Endodermal cell (in vitro differentiated cells): ENCODE data around the gene ABCF3. TPM values are rescaled to one million over a fixed set of nuclear protein-coding genes. Genes with fewer than 3 reads are reported as not detected.

ENCODE experiments used
- DNase-seq: peaks from one replicate; pipeline ENCODE4 v3.0.0-alpha.2; 2017
- H3K27ac ChIP-seq: 2 replicates; pipeline ENCODE4 v1.5.1; 2013; ENCODE audit warnings: mild to moderate bottlenecking, low read depth, low read length, moderate library complexity
- H3K27me3 ChIP-seq: 2 replicates; pipeline ENCODE4 v1.6.1; 2013; ENCODE audit warnings: mild to moderate bottlenecking, low read length, moderate library complexity; ENCODE audit not compliant: insufficient read depth, control insufficient read depth, poor library complexity, severe bottlenecking
- H3K36me3 ChIP-seq: 2 replicates; pipeline ENCODE4 v1.7.0; 2013; ENCODE audit warnings: mild to moderate bottlenecking, low read length, moderate library complexity; ENCODE audit not compliant: control insufficient read depth, insufficient read depth
- H3K4me1 ChIP-seq: one replicate; pipeline ENCODE4 v1.7.0; 2013; ENCODE audit warnings: low read length; ENCODE audit not compliant: control insufficient read depth, insufficient read depth
- H3K4me3 ChIP-seq: 2 replicates; pipeline ENCODE4 v1.5.1; 2013; ENCODE audit warnings: mild to moderate bottlenecking, low read length, moderate library complexity
- H3K9ac ChIP-seq: 2 replicates; pipeline ENCODE4 v1.6.1; 2013; ENCODE audit warnings: mild to moderate bottlenecking, low read length, moderate library complexity; ENCODE audit not compliant: poor library complexity, severe bottlenecking; ENCODE audit errors: extremely low read depth
- H3K9me3 ChIP-seq: 2 replicates; pipeline ENCODE4 v1.6.1; 2013; ENCODE audit warnings: mild to moderate bottlenecking, low read length, moderate library complexity; ENCODE audit not compliant: control insufficient read depth
- H3K27ac Mint-ChIP-seq: 2 replicates; pipeline ENCODE4 v1.8.0; 2020; ENCODE audit warnings: mixed read lengths
- H3K27me3 Mint-ChIP-seq: 2 replicates; pipeline ENCODE4 v1.8.0; 2021; ENCODE audit warnings: mild to moderate bottlenecking, mixed read lengths; ENCODE audit not compliant: insufficient read depth
- H3K36me3 Mint-ChIP-seq: 2 replicates; pipeline ENCODE4 v1.8.0; 2020; ENCODE audit warnings: low read depth, mixed read lengths
- H3K4me1 Mint-ChIP-seq: 2 replicates; pipeline ENCODE4 v1.8.0; 2020; ENCODE audit warnings: mixed read lengths
- H3K4me3 Mint-ChIP-seq: 2 replicates; pipeline ENCODE4 v1.8.0; 2020; ENCODE audit warnings: mild to moderate bottlenecking, moderate library complexity, mixed read lengths
- H3K9me3 Mint-ChIP-seq: 2 replicates; pipeline ENCODE4 v1.8.0; 2020; ENCODE audit warnings: mild to moderate bottlenecking, mixed read lengths
- WGBS, 2 experiments: methylation state at CpG; one replicate each; pipeline versions ENCODE4 v1.1.5 to v1.1.7; 2013; ENCODE audit warnings: missing lambda C conversion rate in 2 of 2, mixed read lengths in 1 of 2; ENCODE audit not compliant: insufficient coverage in 1 of 2, insufficient read length in 1 of 2; 5-methylcytosine and 5-hydroxymethylcytosine counted together
- total RNA-seq, 2 donors: library from RNA; stranded (reverse); fragmentation: NEBNext Ultra II Directional in 1 of 2; extraction: Animal tissue kit (Norgen Biotek cat#: 25700) in 1 of 2; gene quantifications; 2 replicates in 1 of 2; 3 replicates in 1 of 2; pipeline ENCODE4 v1.2.1, GENCODE V29; 2021
- TF ChIP-seq, protein P1 (sequence below): fragments of 200-600 bp; sonication (generic); conservative IDR thresholded peaks from 2 replicates; pipeline ENCODE4 v1.5.0; 2021; ENCODE audit warnings: antibody characterized with exemption, mild to moderate bottlenecking

The ABCF3 gene
- total RNA-seq, 2 donors from 2014 or later = 57.6 to 57.8 TPM

DNA sequence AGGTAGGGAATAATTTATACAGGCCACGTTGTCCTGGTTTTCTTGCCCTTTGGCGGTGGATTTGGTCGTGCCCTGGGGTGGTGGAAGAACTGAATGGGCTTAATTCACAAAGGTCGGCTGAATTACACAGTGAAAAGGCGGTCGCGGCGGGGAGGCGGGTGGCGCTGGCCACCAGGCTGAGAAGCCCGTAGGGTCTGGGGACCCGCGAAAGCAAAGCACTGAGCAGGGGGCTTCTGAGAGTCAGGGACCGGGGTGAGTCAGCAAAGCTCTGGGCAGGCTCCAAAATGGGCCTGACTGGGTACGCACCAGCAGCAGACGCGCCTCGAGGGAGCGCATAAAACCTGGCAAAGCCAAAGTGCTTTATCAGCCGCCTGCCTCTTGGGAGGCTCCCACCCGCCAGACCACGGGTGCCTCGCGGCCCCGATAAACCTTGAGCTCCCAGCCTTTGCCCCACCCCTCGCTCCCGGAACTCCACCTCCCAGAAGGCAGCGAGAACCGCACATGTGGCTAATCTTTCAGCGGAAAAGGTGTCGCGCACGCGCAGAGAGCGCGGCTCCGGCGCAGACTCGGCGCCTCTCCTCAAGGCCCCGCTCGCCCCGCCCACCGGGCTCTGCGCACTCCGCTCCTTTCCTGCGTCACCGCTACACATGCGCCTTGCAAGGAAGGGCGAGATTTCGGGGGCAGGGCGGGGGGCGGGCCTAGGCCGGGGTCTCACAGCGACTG lies 377 bp upstream of the ABCF3 start:
- H3K36me3 Mint-ChIP-seq = peaks cover 66% of the 10 kb centered on the region
- H3K9ac ChIP-seq = peak overlapping the region; percentile 72
- H3K9me3 Mint-ChIP-seq = no peaks in the 10 kb centered on the region
- peak overlapping the region; percentile 99 for H3K27ac Mint-ChIP-seq
- H3K4me3 Mint-ChIP-seq = peak overlapping the region; percentile 98
- H3K4me1 Mint-ChIP-seq = peaks cover 31% of the 10 kb centered on the region
- peak overlapping the region; percentile 94 for H3K4me3 ChIP-seq
- H3K27me3 ChIP-seq = no peaks in the 10 kb centered on the region
- peaks cover 78% of the 10 kb centered on the region for H3K36me3 ChIP-seq
- no peaks in the 10 kb centered on the region for H3K27me3 Mint-ChIP-seq
- 2 to 4% methylated on average over 24 to 55 of the region's 55 CpGs for WGBS, 2 experiments
- no peaks in the 10 kb centered on the region for H3K9me3 ChIP-seq
- DNase-seq = peak; percentile 100
- TF ChIP-seq, protein P1, sequence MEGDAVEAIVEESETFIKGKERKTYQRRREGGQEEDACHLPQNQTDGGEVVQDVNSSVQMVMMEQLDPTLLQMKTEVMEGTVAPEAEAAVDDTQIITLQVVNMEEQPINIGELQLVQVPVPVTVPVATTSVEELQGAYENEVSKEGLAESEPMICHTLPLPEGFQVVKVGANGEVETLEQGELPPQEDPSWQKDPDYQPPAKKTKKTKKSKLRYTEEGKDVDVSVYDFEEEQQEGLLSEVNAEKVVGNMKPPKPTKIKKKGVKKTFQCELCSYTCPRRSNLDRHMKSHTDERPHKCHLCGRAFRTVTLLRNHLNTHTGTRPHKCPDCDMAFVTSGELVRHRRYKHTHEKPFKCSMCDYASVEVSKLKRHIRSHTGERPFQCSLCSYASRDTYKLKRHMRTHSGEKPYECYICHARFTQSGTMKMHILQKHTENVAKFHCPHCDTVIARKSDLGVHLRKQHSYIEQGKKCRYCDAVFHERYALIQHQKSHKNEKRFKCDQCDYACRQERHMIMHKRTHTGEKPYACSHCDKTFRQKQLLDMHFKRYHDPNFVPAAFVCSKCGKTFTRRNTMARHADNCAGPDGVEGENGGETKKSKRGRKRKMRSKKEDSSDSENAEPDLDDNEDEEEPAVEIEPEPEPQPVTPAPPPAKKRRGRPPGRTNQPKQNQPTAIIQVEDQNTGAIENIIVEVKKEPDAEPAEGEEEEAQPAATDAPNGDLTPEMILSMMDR = no peak
- peak overlapping the region; percentile 92 for H3K27ac ChIP-seq
- H3K4me1 ChIP-seq = no peaks in the 10 kb centered on the region

DNA sequence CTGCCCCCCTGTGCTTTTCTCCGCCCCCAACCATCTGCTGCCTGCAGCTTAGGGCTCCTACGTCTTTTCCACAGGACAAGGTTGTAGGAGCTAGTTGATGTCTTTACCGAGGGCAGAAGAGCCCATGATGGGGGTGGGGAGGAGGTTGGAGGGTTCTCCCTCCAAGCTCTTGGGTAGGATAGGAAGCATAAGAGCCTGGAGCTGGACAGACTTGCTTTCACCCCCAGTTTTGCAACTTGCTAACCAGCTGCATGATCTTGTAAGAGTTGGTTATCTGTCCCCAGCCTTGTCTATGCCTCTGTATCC lies 856 bp downstream of the ABCF3 start:
- 36 to 60% methylated on average over 1 to 3 of the region's 3 CpGs for WGBS, 2 experiments
- Mint-ChIP-seq H3K27ac (peak overlapping the region; percentile 22), H3K4me1 (peaks cover 31% of the 10 kb centered on the region), H3K4me3 (peak overlapping the region; percentile 98), H3K36me3 (peaks cover 59% of the 10 kb centered on the region), H3K27me3 (no peaks in the 10 kb centered on the region), H3K9me3 (no peaks in the 10 kb centered on the region)
- Histone ChIP-seq H3K4me1 (no peaks in the 10 kb centered on the region), H3K27me3 (no peaks in the 10 kb centered on the region), H3K27ac (no peak overlapping the region), H3K4me3 (peak overlapping the region; percentile 94), H3K9ac (peak overlapping the region; percentile 72), H3K36me3 (peaks cover 78% of the 10 kb centered on the region), H3K9me3 (no peaks in the 10 kb centered on the region)
- DNase-seq = no peak
- TF ChIP-seq, protein P1 = no peak

DNA sequence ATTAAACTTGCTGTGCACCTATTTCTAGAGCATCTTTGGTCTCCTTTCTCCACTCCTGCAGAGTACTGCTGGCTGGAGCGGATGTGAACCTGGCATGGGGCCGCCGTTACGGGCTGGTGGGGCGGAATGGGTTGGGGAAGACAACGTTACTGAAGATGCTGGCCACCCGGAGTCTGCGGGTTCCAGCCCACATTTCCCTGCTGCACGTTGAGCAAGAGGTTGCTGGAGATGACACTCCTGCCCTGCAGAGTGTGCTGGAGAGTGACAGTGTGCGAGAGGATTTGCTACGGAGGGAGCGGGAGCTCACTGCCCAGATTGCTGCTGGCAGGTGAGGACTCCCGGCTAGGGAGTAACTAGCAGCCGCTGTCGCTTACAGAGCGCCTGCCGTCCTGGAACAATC lies 2.1 kb downstream of the ABCF3 start:
- H3K4me3 Mint-ChIP-seq = no peak overlapping the region
- H3K27ac Mint-ChIP-seq = no peak overlapping the region
- no peaks in the 10 kb centered on the region for H3K27me3 ChIP-seq
- no peak overlapping the region for H3K4me3 ChIP-seq
- H3K9me3 Mint-ChIP-seq = no peaks in the 10 kb centered on the region
- no peak for DNase-seq
- peaks cover 31% of the 10 kb centered on the region for H3K4me1 Mint-ChIP-seq
- no peak overlapping the region for H3K9ac ChIP-seq
- TF ChIP-seq, protein P1 = no peak
- H3K9me3 ChIP-seq = no peaks in the 10 kb centered on the region
- no peaks in the 10 kb centered on the region for H3K27me3 Mint-ChIP-seq
- peaks cover 61% of the 10 kb centered on the region for H3K36me3 Mint-ChIP-seq
- H3K27ac ChIP-seq = no peak overlapping the region
- H3K36me3 ChIP-seq = peaks cover 77% of the 10 kb centered on the region
- no peaks in the 10 kb centered on the region for H3K4me1 ChIP-seq
- 94 to 95% methylated on average over 17 of the region's 17 CpGs for WGBS, 2 experiments
